ENCODE results near the gene MGAT3. TPM values are rescaled to one million over a fixed set of nuclear protein-coding genes. Genes with fewer than 3 reads are reported as not detected.
A peak's percentile ranks its signal among the peaks of the same experiment; 100 is the strongest.
"Not testable (repeated sequence)": the region's sequence is repeated elsewhere in the genome, so short reads cannot be mapped to it uniquely, and the experiment has no call there.

MGAT3 gene
- polyA plus RNA-seq, 6 donors from 2014 or later = 0.11 to 2.8 (median 0.45) TPM; not detected in 1

GRCh38 chr22:39497429-39497828, 40.6 kb downstream of the MGAT3 start:
- Mint-ChIP-seq H3K4me3 (no peak overlapping the region), H3K27me3 (no peaks in the 10 kb centered on the region), H3K27ac (peak overlapping the region in 1 of 6 donors; percentile 75), H3K36me3 (no peaks in the 10 kb centered on the region), H3K4me1 (peaks cover 17 to 35% (median 26%) of the 10 kb centered on the region in 3 donors), H3K9me3 (no peaks in the 10 kb centered on the region)
- DNase-seq = no peak
- ATAC-seq (ENCODE audit: low read depth in 2 of 2) = no peak

DNA sequence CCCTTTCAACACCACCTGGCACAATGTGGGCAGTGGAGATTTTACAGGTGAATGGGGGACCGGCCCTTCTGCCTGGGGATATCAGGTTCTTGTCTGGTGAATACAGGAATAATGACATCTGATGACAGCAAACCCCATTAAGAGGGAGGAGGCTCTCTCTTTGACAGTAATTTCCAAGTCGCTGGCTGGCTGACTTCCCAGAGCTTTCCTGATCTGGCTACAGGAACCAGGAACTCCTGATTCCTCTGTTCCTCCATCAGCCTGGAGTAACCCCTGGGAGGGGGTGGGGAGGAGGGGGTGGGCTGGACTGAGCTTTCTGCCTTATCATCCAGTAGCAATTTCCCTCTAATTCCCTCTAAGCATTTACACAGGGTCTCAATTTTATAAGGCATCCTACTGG, 41.6 kb downstream of the MGAT3 start:
- Mint-ChIP-seq H3K9me3 (no peaks in the 10 kb centered on the region), H3K4me1 (peaks cover 12 to 37% (median 27%) of the 10 kb centered on the region in 3 donors), H3K27ac (no peak overlapping the region), H3K36me3 (no peaks in the 10 kb centered on the region), H3K4me3 (no peak overlapping the region), H3K27me3 (no peaks in the 10 kb centered on the region)
- ATAC-seq (ENCODE audit: low read depth in 2 of 2) (no peak), DNase-seq (no peak)

GRCh38 chr22:39498802-39499201, 42.0 kb downstream of the MGAT3 start:
- no peaks in the 10 kb centered on the region for H3K27me3 Mint-ChIP-seq
- no peak for ATAC-seq (ENCODE audit: low read depth in 2 of 2)
- H3K4me1 Mint-ChIP-seq = peaks cover 14 to 38% (median 30%) of the 10 kb centered on the region in 3 donors
- no peak for DNase-seq
- H3K9me3 Mint-ChIP-seq = no peaks in the 10 kb centered on the region
- no peaks in the 10 kb centered on the region for H3K36me3 Mint-ChIP-seq
- no peak overlapping the region for H3K27ac Mint-ChIP-seq
- no peak overlapping the region for H3K4me3 Mint-ChIP-seq

GRCh38 chr22:39500101-39500500, 43.3 kb downstream of the MGAT3 start:
- Mint-ChIP-seq H3K27me3 (no peaks in the 10 kb centered on the region), H3K27ac (no peak overlapping the region), H3K9me3 (no peaks in the 10 kb centered on the region), H3K4me1 (peaks cover 18 to 39% (median 32%) of the 10 kb centered on the region in 3 donors), H3K36me3 (no peaks in the 10 kb centered on the region), H3K4me3 (peak overlapping the region in 4 of 8 donors; percentile 19 to 97 (median 58))
- ATAC-seq (ENCODE audit: low read depth in 2 of 2) = no peak
- DNase-seq = no peak

GRCh38 chr22:39501644-39502108, 44.9 kb downstream of the MGAT3 start:
- Mint-ChIP-seq H3K27ac (peak overlapping the region in 5 of 6 donors; percentile 86 to 93 (median 93)), H3K36me3 (peaks cover 6 to 13% of the 10 kb centered on the region in 2 donors), H3K4me1 (peaks cover 28 to 46% (median 30%) of the 10 kb centered on the region in 3 donors), H3K4me3 (peak overlapping the region; percentile 86 to 99 (median 97)), H3K9me3 (no peaks in the 10 kb centered on the region), H3K27me3 (no peaks in the 10 kb centered on the region)
- DNase-seq (no peak), ATAC-seq (ENCODE audit: low read depth in 2 of 2) (peak; percentile 27 to 29)

- DNase-seq (peak; percentile 83), ATAC-seq (ENCODE audit: low read depth in 2 of 2) (peak; percentile 97 to 98)
- H3K27me3 Mint-ChIP-seq = no peaks in the 10 kb centered on the region
- peak within 1 kb of the TSS; percentile 86 to 99 (median 97) for H3K4me3 Mint-ChIP-seq
- H3K4me1 Mint-ChIP-seq = peaks cover 32 to 47% (median 33%) of the 10 kb centered on the region in 3 donors
- peak within 1 kb of the TSS; percentile 86 to 94 (median 93) for H3K27ac Mint-ChIP-seq
- peaks cover 8 to 18% of the 10 kb centered on the region in 2 donors for H3K36me3 Mint-ChIP-seq
- no peaks in the 10 kb centered on the region for H3K9me3 Mint-ChIP-seq
Measured at GRCh38 chr22:39502109-39502788, 45.4 kb downstream of the MGAT3 start, which contains the start of gene MIEF1. Gene MIEF1 (plus strand): TSS chr22:39502290. CDS start chr22:39511295, 9,005 bp downstream.

DNA sequence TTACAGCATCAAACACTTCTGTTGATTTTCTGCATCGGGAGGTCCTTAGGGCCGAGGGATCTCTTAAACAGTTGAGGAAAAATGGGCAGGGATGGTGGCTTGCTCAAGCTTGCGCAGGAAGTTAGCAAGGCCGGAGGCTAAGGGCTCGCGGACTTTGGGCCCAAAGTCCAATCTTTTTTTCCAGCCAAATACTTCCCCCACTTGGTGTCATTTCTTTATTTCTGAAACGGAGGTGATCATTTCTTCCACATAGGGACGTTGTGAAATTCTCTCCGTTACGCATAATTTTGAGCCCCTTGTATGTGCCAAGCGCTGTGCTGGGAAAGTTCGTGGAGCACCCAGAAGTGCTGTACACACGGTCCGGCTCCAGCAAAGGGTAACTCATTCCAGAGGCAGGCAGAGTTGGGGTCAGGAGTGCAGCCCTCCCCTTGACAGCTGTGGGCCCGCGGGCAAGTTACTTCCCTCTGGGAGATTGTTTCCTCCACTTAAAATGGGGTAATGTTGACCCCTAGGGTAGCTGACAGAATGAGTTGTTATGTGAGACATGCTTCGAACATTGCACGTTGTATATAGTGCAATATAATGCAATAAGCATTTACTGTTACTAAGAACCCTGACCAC, 46.1 kb downstream of the MGAT3 start:
- Mint-ChIP-seq H3K27ac (peak overlapping the region; percentile 25 to 93 (median 82)), H3K36me3 (peaks cover 8 to 18% of the 10 kb centered on the region in 2 donors), H3K9me3 (no peaks in the 10 kb centered on the region), H3K27me3 (no peaks in the 10 kb centered on the region), H3K4me1 (peaks cover 32 to 47% (median 33%) of the 10 kb centered on the region in 3 donors), H3K4me3 (peak overlapping the region; percentile 86 to 99 (median 97))
- ATAC-seq (ENCODE audit: low read depth in 2 of 2) (no peak), DNase-seq (no peak)

- Mint-ChIP-seq H3K36me3 (peaks cover 8 to 18% of the 10 kb centered on the region in 2 donors), H3K4me1 (peaks cover 32 to 53% (median 38%) of the 10 kb centered on the region in 3 donors), H3K4me3 (peak overlapping the region; percentile 48 to 98 (median 97)), H3K9me3 (no peaks in the 10 kb centered on the region), H3K27ac (peak overlapping the region in 2 of 6 donors; percentile 7 to 35), H3K27me3 (no peaks in the 10 kb centered on the region)
- ATAC-seq (ENCODE audit: low read depth in 2 of 2) (no peak), DNase-seq (no peak)
Measured at GRCh38 chr22:39503630-39504029, 46.8 kb downstream of the MGAT3 start.

GRCh38 chr22:39504071-39504470, 47.3 kb downstream of the MGAT3 start:
- Mint-ChIP-seq H3K36me3 (peaks cover 8 to 18% of the 10 kb centered on the region in 2 donors), H3K4me1 (peaks cover 32 to 56% (median 40%) of the 10 kb centered on the region in 3 donors), H3K27ac (peak overlapping the region in 1 of 6 donors; percentile 79), H3K4me3 (peak overlapping the region in 6 of 8 donors; percentile 86 to 98 (median 97)), H3K9me3 (no peaks in the 10 kb centered on the region), H3K27me3 (no peaks in the 10 kb centered on the region)
- DNase-seq = no peak
- no peak for ATAC-seq (ENCODE audit: low read depth in 2 of 2)

GRCh38 chr22:39507021-39507420, 50.2 kb downstream of the MGAT3 start:
- peaks cover 41 to 57% (median 45%) of the 10 kb centered on the region in 3 donors for H3K4me1 Mint-ChIP-seq
- peaks cover 16 to 27% of the 10 kb centered on the region in 2 donors for H3K36me3 Mint-ChIP-seq
- H3K9me3 Mint-ChIP-seq; H3K27me3 Mint-ChIP-seq; DNase-seq; ATAC-seq (ENCODE audit: low read depth in 2 of 2): not testable (repeated sequence)
- peak overlapping the region in 1 of 6 donors; percentile 80 for H3K27ac Mint-ChIP-seq
- peak overlapping the region in 1 of 8 donors; percentile 46 for H3K4me3 Mint-ChIP-seq

DNA sequence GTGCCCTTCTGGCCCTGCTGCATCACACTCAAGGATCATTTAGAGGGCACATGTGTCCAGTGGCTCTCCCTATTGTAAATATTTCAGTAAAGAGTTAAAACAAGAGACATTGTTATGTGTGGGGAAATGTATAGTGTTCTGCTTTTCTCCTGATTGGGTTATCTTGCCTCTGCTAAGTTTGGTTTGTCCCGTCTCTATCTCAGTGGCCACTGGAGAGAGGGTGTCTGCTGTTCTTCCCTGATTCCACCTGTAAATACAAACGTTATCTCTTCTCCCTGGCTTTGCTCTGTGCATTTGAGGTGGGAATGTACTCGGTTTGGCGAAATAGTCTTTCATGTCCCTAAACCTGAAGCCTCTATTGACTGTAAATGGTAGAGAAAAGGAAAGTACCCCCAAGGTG, 51.6 kb downstream of the MGAT3 start:
- Mint-ChIP-seq H3K4me3 (peak overlapping the region in 1 of 8 donors; percentile 21), H3K9me3 (no peaks in the 10 kb centered on the region), H3K27ac (peak overlapping the region in 4 of 6 donors; percentile 1 to 89 (median 27)), H3K4me1 (peaks cover 37 to 48% (median 40%) of the 10 kb centered on the region in 3 donors), H3K36me3 (peaks cover 20 to 27% of the 10 kb centered on the region in 2 donors), H3K27me3 (no peaks in the 10 kb centered on the region)
- ATAC-seq (ENCODE audit: low read depth in 2 of 2) (no peak), DNase-seq (no peak)

DNA sequence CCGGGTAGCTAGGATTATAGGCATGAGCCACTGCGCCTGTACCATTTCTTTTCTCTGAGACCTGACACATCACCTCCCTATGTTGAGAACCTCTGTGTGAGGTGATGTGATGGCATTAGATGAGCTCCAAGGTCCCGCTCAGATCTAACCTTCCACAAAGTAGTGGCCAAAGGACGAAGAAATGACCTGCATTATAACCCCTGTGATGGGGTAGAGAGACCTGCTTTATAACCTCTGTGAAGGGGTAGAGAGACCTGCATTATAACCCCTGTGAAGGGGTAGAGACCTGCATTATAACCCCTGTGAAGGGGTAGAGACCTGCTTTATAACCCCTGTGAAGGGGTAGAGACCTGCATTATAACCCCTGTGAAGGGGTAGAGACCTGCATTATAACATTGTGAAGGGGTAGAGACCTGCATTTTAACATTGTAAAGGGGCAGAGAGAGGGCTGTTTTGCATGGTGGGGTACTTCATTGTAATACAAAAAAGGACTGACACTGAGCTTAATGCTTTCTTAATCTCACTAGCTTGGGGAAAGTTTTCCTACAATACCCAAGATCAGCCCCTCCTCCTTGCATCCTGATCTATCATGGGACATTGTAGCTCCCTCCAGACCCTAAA, 53.8 kb downstream of the MGAT3 start:
- Mint-ChIP-seq H3K27me3 (no peaks in the 10 kb centered on the region), H3K9me3 (no peaks in the 10 kb centered on the region), H3K4me1 (peaks cover 37 to 41% (median 38%) of the 10 kb centered on the region in 3 donors), H3K27ac (no peak overlapping the region), H3K4me3 (peak overlapping the region in 1 of 8 donors; percentile 16), H3K36me3 (peaks cover 28 to 31% of the 10 kb centered on the region in 2 donors)
- DNase-seq (no peak), ATAC-seq (ENCODE audit: low read depth in 2 of 2) (no peak)

DNA sequence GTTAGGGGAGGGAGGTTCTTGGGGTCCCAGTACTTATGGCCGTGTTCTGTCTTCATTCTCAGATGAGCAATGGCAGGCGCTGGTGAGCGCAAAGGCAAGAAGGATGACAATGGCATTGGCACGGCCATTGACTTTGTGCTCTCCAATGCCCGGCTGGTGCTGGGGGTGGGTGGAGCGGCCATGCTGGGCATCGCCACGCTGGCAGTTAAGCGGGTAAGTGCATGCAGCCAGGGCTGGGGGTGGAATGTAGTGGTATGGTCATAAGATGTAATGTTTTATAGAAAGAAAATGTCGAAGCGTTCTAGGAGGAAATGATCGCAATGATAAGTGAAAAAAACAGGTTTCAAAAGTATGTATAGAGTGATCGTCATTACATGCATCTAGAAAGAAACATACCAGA, 54.4 kb downstream of the MGAT3 start:
- Mint-ChIP-seq H3K27ac (no peak overlapping the region), H3K27me3 (no peaks in the 10 kb centered on the region), H3K4me3 (no peak overlapping the region), H3K4me1 (peaks cover 38 to 40% (median 39%) of the 10 kb centered on the region in 3 donors), H3K9me3 (no peaks in the 10 kb centered on the region), H3K36me3 (peaks cover 26 to 27% of the 10 kb centered on the region in 2 donors)
- DNase-seq = no peak
- ATAC-seq (ENCODE audit: low read depth in 2 of 2) = no peak

All from naive B cell (primary cell).